Caco-2 (cell line): Measurements from ENCODE around the gene EVI2B. TPM values are rescaled to one million over a fixed set of nuclear protein-coding genes. Genes with fewer than 3 reads are reported as not detected.
A peak's percentile ranks its signal among the peaks of the same experiment; 100 is the strongest.

Experiments used
- Bru-seq: library from RNA; stranded (reverse); fragments of 400-500 nt; gene quantifications from one replicate; lab custom pipeline; 2021; lab: Mats Ljungman, UMichigan
- BruChase-seq, 2 experiments: library from RNA; stranded (reverse); fragments of 400-500 nt; gene quantifications; one replicate each; lab custom pipeline; 2021; lab: Mats Ljungman, UMichigan
- BruUV-seq: library from RNA; stranded (reverse); fragments of 400-500 nt; replicated peaks from 2 replicates; lab custom pipeline; 2021; lab: Mats Ljungman, UMichigan
- CTCF ChIA-PET: fragments of 300-600 bp; sonication (Branson Sonifier 250); formaldehyde crosslinking; loops from one replicate; lab custom pipeline; 2022; ENCODE audit warnings: antibody characterized with exemption; lab: Charles Lee
- POLR2A ChIA-PET: fragments of 300-600 bp; sonication (Branson Sonifier 250); formaldehyde crosslinking; loops from one replicate; lab custom pipeline; 2022; ENCODE audit warnings: antibody characterized with exemption; lab: Charles Lee
- DNase-seq, 2 experiments: peaks; one replicate each; pipeline versions ENCODE4 v3.0.0 to v3.0.0-alpha.2; 2020 to 2022
- H3K27me3 ChIP-seq: replicated peaks from 2 replicates; pipeline ENCODE4 v1.6.0; 2011; ENCODE audit warnings: low read length; ENCODE audit not compliant: control insufficient read depth, insufficient read depth
- H3K36me3 ChIP-seq: 2 replicates; pipeline ENCODE4 v1.5.1; 2011; ENCODE audit warnings: low read length; ENCODE audit not compliant: control insufficient read depth, insufficient read depth
- H3K4me1 ChIP-seq: fragments of 250-450 bp; sonication (Bioruptor Pico); 2 replicates; pipeline ENCODE4 v1.5.1; 2020; ENCODE audit warnings: mild to moderate bottlenecking
- H3K4me3 ChIP-seq: 2 replicates; pipeline ENCODE4 v1.5.1; 2011; ENCODE audit warnings: low read depth, mild to moderate bottlenecking, control low read depth, low read length
- H3K9me3 ChIP-seq: fragments of 250-450 bp; sonication (Bioruptor Pico); 2 replicates; pipeline ENCODE4 v1.5.1; 2020; ENCODE audit warnings: mild to moderate bottlenecking, moderate library complexity
- H3K27ac Mint-ChIP-seq: one replicate; pipeline ENCODE4 v1.8.0; 2022; ENCODE audit warnings: mixed read lengths; ENCODE audit not compliant: unreplicated experiment
- H3K27me3 Mint-ChIP-seq: one replicate; pipeline ENCODE4 v1.8.0; 2022; ENCODE audit warnings: mixed read lengths; ENCODE audit not compliant: insufficient read depth, unreplicated experiment
- H3K36me3 Mint-ChIP-seq: one replicate; pipeline ENCODE4 v1.8.0; 2022; ENCODE audit warnings: mild to moderate bottlenecking, mixed read lengths; ENCODE audit not compliant: insufficient read depth, unreplicated experiment
- H3K4me1 Mint-ChIP-seq: one replicate; pipeline ENCODE4 v1.8.0; 2022; ENCODE audit warnings: low read depth, mixed read lengths; ENCODE audit not compliant: unreplicated experiment
- H3K4me3 Mint-ChIP-seq: one replicate; pipeline ENCODE4 v1.8.0; 2022; ENCODE audit warnings: mild to moderate bottlenecking, moderate library complexity, mixed read lengths; ENCODE audit not compliant: unreplicated experiment
- H3K9me3 Mint-ChIP-seq: one replicate; pipeline ENCODE4 v1.8.0; 2022; ENCODE audit warnings: mixed read lengths; ENCODE audit not compliant: unreplicated experiment
- intact Hi-C: fragments of 100-400 bp; cut with micrococcal nuclease; formaldehyde crosslinking; loops from one replicate; pipeline ENCODE4 v1.10.0; 2022; ENCODE audit not compliant: unreplicated experiment
- long read RNA-seq: library from polyadenylated mRNA; stranded (forward); transcript quantifications from one replicate; pipeline ENCODE4 v2.0.0, GENCODE V29; 2022
- total RNA-seq: library from RNA; stranded (reverse); gene quantifications from 2 replicates; pipeline ENCODE4 v1.2.3, GENCODE V29; 2022
- TF ChIP-seq, protein P1 (sequence below), 2 experiments: fragments of 200-600 bp in 1 of 2; IDR thresholded peaks; 1 replicate in 1 of 2; 2 replicates in 1 of 2; pipeline versions ENCODE4 v1.5.1 to v1.8.0; 2011 to 2022; ENCODE audit warnings: antibody characterized with exemption in 1 of 2, control low read depth in 1 of 2, inconsistent platforms in 1 of 2, low read depth in 1 of 2, low read length in 1 of 2, mild to moderate bottlenecking in 1 of 2, moderate library complexity in 1 of 2; ENCODE audit not compliant: insufficient read depth in 1 of 2, severe bottlenecking in 1 of 2, unreplicated experiment in 1 of 2

Gene EVI2B, protein sequence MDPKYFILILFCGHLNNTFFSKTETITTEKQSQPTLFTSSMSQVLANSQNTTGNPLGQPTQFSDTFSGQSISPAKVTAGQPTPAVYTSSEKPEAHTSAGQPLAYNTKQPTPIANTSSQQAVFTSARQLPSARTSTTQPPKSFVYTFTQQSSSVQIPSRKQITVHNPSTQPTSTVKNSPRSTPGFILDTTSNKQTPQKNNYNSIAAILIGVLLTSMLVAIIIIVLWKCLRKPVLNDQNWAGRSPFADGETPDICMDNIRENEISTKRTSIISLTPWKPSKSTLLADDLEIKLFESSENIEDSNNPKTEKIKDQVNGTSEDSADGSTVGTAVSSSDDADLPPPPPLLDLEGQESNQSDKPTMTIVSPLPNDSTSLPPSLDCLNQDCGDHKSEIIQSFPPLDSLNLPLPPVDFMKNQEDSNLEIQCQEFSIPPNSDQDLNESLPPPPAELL
- total RNA-seq: not detected in 2 replicates
- Bru-seq, nascent RNA: percentile 8 among the genes with signal in this experiment
- not detected for BruChase-seq, experiment 1, labeled RNA remaining after a 2-hour chase
- BruChase-seq, experiment 2, labeled RNA remaining after a 6-hour chase: not detected
- long read RNA-seq: 0 reads

DNA sequence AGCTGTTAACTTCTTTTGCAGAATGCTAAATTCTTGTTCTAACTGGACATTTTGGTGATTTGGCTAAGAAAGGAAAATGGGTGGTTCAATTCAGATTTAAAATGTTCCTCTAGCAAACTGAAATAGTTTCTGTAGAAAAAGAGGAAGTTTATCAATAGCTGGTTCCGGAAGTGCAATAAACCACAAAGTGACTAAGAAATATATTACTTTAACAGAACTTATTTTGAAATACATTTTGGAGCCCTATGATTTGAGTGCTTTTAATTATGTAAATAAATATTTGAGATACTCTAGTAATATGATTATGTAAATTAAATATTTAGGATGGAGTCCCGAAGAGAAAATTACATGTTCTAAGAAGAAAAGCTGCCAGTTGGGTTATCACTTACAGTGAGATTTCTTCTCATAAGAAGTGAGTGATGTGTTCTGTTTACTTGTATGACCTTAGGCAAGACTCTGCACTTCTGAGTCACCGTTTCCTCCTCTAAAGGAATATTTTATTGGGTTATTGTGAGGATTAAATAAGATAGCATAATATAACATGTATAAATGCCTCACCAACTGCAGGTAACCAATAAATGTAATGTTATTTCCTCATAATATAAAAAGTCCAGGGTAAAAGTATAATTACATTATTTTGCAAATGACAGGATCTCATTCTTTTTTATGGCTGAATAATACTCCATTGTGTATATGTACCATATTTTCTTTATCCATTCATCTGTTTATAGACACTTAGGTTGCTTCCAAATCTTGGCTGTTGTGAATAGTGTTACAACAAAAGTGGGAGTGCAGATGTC is at the start of gene EVI2B:
TSS of gene EVI2B (minus strand) at position 73 of the 800 bp plus-strand sequence. CDS start 8,445 bp downstream, outside the sequence.
- intact Hi-C loops: no loop called here
- no peaks in the 10 kb centered on the region for H3K9me3 Mint-ChIP-seq
- no TSS peak for BruUV-seq
- POLR2A ChIA-PET: interaction anchor here (0.6 kb wide), 1 partner anchor 928 kb away, joined by 5 read pairs; no protein-coding TSS in a partner anchor
- no peaks in the 10 kb centered on the region for H3K27me3 ChIP-seq
- no peak within 1 kb of the TSS for H3K4me3 ChIP-seq
- TF ChIP-seq, protein P1, sequence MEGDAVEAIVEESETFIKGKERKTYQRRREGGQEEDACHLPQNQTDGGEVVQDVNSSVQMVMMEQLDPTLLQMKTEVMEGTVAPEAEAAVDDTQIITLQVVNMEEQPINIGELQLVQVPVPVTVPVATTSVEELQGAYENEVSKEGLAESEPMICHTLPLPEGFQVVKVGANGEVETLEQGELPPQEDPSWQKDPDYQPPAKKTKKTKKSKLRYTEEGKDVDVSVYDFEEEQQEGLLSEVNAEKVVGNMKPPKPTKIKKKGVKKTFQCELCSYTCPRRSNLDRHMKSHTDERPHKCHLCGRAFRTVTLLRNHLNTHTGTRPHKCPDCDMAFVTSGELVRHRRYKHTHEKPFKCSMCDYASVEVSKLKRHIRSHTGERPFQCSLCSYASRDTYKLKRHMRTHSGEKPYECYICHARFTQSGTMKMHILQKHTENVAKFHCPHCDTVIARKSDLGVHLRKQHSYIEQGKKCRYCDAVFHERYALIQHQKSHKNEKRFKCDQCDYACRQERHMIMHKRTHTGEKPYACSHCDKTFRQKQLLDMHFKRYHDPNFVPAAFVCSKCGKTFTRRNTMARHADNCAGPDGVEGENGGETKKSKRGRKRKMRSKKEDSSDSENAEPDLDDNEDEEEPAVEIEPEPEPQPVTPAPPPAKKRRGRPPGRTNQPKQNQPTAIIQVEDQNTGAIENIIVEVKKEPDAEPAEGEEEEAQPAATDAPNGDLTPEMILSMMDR (IDR thresholded peaks at IDR 0.05; ENCODE audit: insufficient read depth in 1 of 2, low read depth in 1 of 2, low read length in 1 of 2, severe bottlenecking in 1 of 2, unreplicated experiment in 1 of 2): no peak
- no peaks in the 10 kb centered on the region for H3K36me3 ChIP-seq
- no peaks in the 10 kb centered on the region for H3K4me1 ChIP-seq
- H3K27me3 Mint-ChIP-seq: no peaks in the 10 kb centered on the region
- H3K4me1 Mint-ChIP-seq: peaks cover 9% of the 10 kb centered on the region
- DNase-seq: no peak
- no peak within 1 kb of the TSS for H3K4me3 Mint-ChIP-seq
- CTCF ChIA-PET: no interaction called here
- H3K27ac Mint-ChIP-seq: no peak within 1 kb of the TSS
- H3K9me3 ChIP-seq: no peaks in the 10 kb centered on the region
- peaks cover 6% of the 10 kb centered on the region for H3K36me3 Mint-ChIP-seq

DNA sequence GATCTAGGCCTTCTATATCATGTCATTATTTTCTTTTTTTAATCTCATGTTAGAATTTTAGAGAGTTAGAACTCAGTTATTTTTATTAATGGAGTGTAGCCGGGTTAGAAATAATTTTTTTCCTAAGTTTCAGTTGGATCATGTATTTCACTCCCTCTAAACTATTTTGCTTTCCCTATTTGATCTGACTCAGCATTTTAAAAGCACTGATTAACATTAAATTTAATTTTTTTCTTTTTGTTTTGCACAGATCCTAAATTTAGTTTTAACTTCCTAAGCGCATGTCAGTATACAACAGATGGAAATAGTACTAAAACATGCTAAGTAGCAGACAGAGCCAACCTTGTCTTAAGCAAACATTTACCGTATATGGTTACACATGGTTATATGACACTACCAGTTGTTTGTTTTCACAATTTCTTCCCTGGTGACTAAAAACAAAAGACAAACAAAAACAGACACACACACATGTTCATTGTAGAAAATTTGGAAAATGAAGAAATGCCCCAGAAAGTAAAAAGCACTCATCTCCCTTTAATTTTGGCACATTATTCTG is 44.1 kb upstream of the EVI2B start:
- Mint-ChIP-seq H3K4me1 (no peaks in the 10 kb centered on the region), H3K36me3 (peaks cover 72% of the 10 kb centered on the region), H3K27me3 (no peaks in the 10 kb centered on the region), H3K27ac (no peak overlapping the region), H3K4me3 (no peak overlapping the region), H3K9me3 (no peaks in the 10 kb centered on the region)
- no peaks in the 10 kb centered on the region; the same call in 1 of the 2 replicates for H3K36me3 ChIP-seq
- no peaks in the 10 kb centered on the region for H3K9me3 ChIP-seq
- no peak overlapping the region for H3K4me3 ChIP-seq
- POLR2A ChIA-PET: no interaction called here
- TF ChIP-seq, protein P1 (IDR thresholded peaks at IDR 0.05; ENCODE audit: insufficient read depth in 1 of 2, low read depth in 1 of 2, low read length in 1 of 2, severe bottlenecking in 1 of 2, unreplicated experiment in 1 of 2): no peak
- intact Hi-C loops: no loop called here
- H3K4me1 ChIP-seq: no peaks in the 10 kb centered on the region
- CTCF ChIA-PET: no interaction called here
- BruUV-seq: no TSS peak
- no peaks in the 10 kb centered on the region for H3K27me3 ChIP-seq
- DNase-seq: no peak

DNA sequence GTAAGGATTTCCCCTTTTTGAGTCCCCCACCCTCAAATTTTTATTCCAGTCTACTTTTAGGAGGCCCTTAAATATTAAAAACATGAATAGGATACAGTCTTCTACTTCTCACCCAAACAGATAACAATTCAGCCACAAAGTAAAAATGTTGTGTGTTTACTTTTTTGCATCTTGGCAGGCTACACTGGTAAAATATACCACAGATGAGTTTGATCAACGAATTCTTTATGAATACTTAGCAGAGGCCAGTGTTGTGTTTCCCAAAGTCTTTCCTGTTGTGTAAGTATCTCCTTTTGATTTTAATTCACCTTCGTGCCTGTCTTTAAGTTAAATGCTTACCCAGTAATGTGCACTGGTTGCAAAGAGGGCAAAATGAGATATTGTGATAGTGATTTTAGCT is 43.2 kb upstream of the EVI2B start:
- intact Hi-C loops: no loop called here
- POLR2A ChIA-PET: no interaction called here
- no peak for DNase-seq
- TF ChIP-seq, protein P1 (IDR thresholded peaks at IDR 0.05; ENCODE audit: insufficient read depth in 1 of 2, low read depth in 1 of 2, low read length in 1 of 2, severe bottlenecking in 1 of 2, unreplicated experiment in 1 of 2): no peak
- no peak overlapping the region for H3K4me3 Mint-ChIP-seq
- Histone ChIP-seq H3K4me1 (no peaks in the 10 kb centered on the region), H3K36me3 (no peaks in the 10 kb centered on the region; the same call in 1 of the 2 replicates), H3K4me3 (no peak overlapping the region), H3K9me3 (no peaks in the 10 kb centered on the region), H3K27me3 (no peaks in the 10 kb centered on the region)
- CTCF ChIA-PET: no interaction called here
- peaks cover 73% of the 10 kb centered on the region for H3K36me3 Mint-ChIP-seq
- H3K4me1 Mint-ChIP-seq: no peaks in the 10 kb centered on the region
- H3K27ac Mint-ChIP-seq: no peak overlapping the region
- no TSS peak for BruUV-seq
- no peaks in the 10 kb centered on the region for H3K9me3 Mint-ChIP-seq
- H3K27me3 Mint-ChIP-seq: no peaks in the 10 kb centered on the region
